Measurements from ENCODE around the gene GOLGA8B.

- no peak for TF ChIP-seq EZH2 (IDR thresholded peaks at IDR 0.05; ENCODE audit: insufficient read depth, poor library complexity, severe bottlenecking)
- no peak for TF ChIP-seq EZH2phosphoT487 (IDR thresholded peaks at IDR 0.05; ENCODE audit: insufficient read depth, low read depth)
Observed at GRCh38 chr15:34620142-34620541, 36.7 kb upstream of the GOLGA8B start.

Data from GM23248 (cell line).